Lower leg skin (tissue), 4 donors: ENCODE measurements around the gene NUDT13. TPM values are rescaled to one million over a fixed set of nuclear protein-coding genes. Genes with fewer than 3 reads are reported as not detected.
"Not testable (repeated sequence)": the region's sequence is repeated elsewhere in the genome, so short reads cannot be mapped to it uniquely, and the experiment has no call there.

ENCODE experiments used
- DNase-seq, 2 donors: peaks; one replicate each; pipeline ENCODE4 v3.0.0-alpha.2; 2019; ENCODE audit warnings: low spot score in 2 of 2
- H3K4me3 ChIP-seq: fragments of 200-600 bp; sonication (generic); 2 replicates; pipeline ENCODE4 v1.5.1; 2017; ENCODE audit warnings: mild to moderate bottlenecking, low read depth; ENCODE audit not compliant: poor library complexity, severe bottlenecking
- CTCF ChIP-seq, 3 donors: fragments of 450-650 bp; IDR thresholded peaks; one replicate each; pipeline ENCODE4 v1.5.1; 2016; ENCODE audit warnings: antibody characterized with exemption in 3 of 3, mild to moderate bottlenecking in 3 of 3, moderate library complexity in 2 of 3
- POLR2A ChIP-seq, 2 donors: fragments of 450-650 bp; IDR thresholded peaks; one replicate each; pipeline ENCODE4 v1.6.1; 2016 to 2017; ENCODE audit warnings: antibody characterized with exemption in 2 of 2, mild to moderate bottlenecking in 1 of 2, moderate library complexity in 1 of 2
- WGBS, 2 donors: methylation state at CpG; one replicate each; pipeline ENCODE4 v1.1.5; 2018; 5-methylcytosine and 5-hydroxymethylcytosine counted together
- intact Hi-C: fragments of 100-400 bp; cut with DNase I; formaldehyde crosslinking; loops from one replicate; pipeline ENCODE4 v1.15.0; 2023; ENCODE audit warnings: low total_unique reads
- total RNA-seq, 4 donors: library from RNA; depleted of rRNA; stranded (reverse); fragments of >200 nt; gene quantifications; one replicate each; pipeline ENCODE4 v1.1.0, GENCODE V29; 2016

The NUDT13 gene
- total RNA-seq, 4 donors from 2014 or later, result 1.3 to 3.6 (median 2.9) TPM

- intact Hi-C loops, result no loop called here
- no peak for TF ChIP-seq CTCF (IDR thresholded peaks at IDR 0.05)
- TF ChIP-seq POLR2A (IDR thresholded peaks at IDR 0.05), result no peak
- no peak overlapping the region for H3K4me3 ChIP-seq
- DNase-seq, result no peak
- 88 to 92% methylated on average over 2 of the region's 2 CpGs for WGBS, 2 donors
Measured at GRCh38 chr10:73136627-73137026, 26.4 kb downstream of the NUDT13 start.

GRCh38 chr10:73139251-73139650 is 29.0 kb downstream of the NUDT13 start:
- TF ChIP-seq CTCF (IDR thresholded peaks at IDR 0.05) (no peak), POLR2A (IDR thresholded peaks at IDR 0.05) (no peak)
- intact Hi-C loops, result no loop called here
- H3K4me3 ChIP-seq, result no peak overlapping the region
- WGBS, 2 donors, result 68 to 69% methylated on average over 2 of the region's 2 CpGs
- DNase-seq, result no peak

GRCh38 chr10:73141603-73142002 is 31.3 kb downstream of the NUDT13 start:
- TF ChIP-seq CTCF (IDR thresholded peaks at IDR 0.05) (no peak), POLR2A (IDR thresholded peaks at IDR 0.05) (no peak)
- H3K4me3 ChIP-seq, result no peak overlapping the region
- intact Hi-C loops, result no loop called here
- DNase-seq, result no peak
- WGBS, 2 donors, result 87 to 91% methylated on average over 3 of the region's 3 CpGs

GRCh38 chr10:73150633-73151413 is 40.6 kb downstream of the NUDT13 start:
- 95 to 96% methylated on average over 7 of the region's 8 CpGs for WGBS, 2 donors
- DNase-seq, H3K4me3 ChIP-seq: not testable (repeated sequence)
- intact Hi-C loops, result loop anchor here (10.0 kb wide), 1 partner anchor 76 kb away; no protein-coding TSS in a partner anchor

GRCh38 chr10:73152009-73152408 is 41.8 kb downstream of the NUDT13 start:
- intact Hi-C loops, result loop anchor here (10.0 kb wide), 1 partner anchor 77 kb away; no protein-coding TSS in a partner anchor
- no peak for DNase-seq
- H3K4me3 ChIP-seq, result no peak overlapping the region
- 94 to 100% methylated on average over 3 of the region's 3 CpGs for WGBS, 2 donors
- TF ChIP-seq CTCF (IDR thresholded peaks at IDR 0.05), result no peak
- no peak for TF ChIP-seq POLR2A (IDR thresholded peaks at IDR 0.05)

GRCh38 chr10:73156054-73156453 is 45.8 kb downstream of the NUDT13 start:
- TF ChIP-seq POLR2A (IDR thresholded peaks at IDR 0.05) (no peak), CTCF (IDR thresholded peaks at IDR 0.05) (no peak)
- no peak overlapping the region for H3K4me3 ChIP-seq
- no peak for DNase-seq
- intact Hi-C loops, result loop anchor here (10.0 kb wide), 1 partner anchor 81 kb away; no protein-coding TSS in a partner anchor
- WGBS, 2 donors, result 87 to 96% methylated on average over 3 of the region's 3 CpGs
